ENCODE measurements around the gene BLACAT1.

The BLACAT1 gene

DNA sequence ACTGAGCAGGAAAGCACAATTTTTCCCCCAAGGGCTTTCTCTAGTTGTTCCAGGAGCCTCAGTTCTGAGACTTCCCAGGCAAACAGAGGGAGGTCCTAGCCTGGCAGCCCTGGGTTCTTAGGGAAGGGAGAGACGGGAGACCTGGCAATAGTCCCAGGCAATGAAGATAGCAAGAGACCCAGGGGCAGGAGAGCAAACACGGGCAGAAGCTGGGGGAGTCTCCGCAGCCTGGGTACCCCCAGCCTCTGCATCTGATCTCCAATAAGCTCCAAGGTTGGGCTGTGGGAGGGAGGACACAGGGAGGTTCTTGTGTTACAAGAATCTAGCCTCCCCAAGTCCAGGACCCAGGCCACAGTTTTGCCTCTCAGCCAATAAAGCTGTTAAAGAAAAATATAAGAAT, 2.4 kb downstream of the BLACAT1 start:
- DNase-seq = no peak

DNA sequence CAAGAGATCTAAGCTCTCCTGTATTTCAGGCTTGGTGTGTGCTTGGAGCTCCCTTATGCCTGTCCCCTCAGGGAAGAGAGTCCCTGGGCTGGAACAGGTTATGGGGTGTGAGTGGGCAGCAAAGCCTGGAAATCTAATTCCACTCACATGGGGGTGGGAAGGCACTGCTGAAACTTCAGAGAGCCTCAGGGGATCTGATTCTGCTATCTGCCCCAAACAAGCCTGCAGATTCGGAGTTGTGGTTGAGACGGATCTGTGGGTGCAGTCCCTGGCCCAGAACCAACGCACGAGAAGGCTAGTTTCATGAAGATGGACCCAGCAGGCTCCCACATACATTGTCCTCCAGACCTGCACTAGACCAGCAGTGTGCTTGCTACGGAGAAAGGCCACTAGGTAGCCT, 2.9 kb downstream of the BLACAT1 start:
- DNase-seq = no peak

- no peak for DNase-seq
Observed at GRCh38 chr1:205452364-205452763, 3.5 kb downstream of the BLACAT1 start.

GRCh38 chr1:205451759-205452164, 4.1 kb downstream of the BLACAT1 start:
- DNase-seq = no peak

- no peak for DNase-seq
Observed at GRCh38 chr1:205451202-205451601, 4.6 kb downstream of the BLACAT1 start.

DNA sequence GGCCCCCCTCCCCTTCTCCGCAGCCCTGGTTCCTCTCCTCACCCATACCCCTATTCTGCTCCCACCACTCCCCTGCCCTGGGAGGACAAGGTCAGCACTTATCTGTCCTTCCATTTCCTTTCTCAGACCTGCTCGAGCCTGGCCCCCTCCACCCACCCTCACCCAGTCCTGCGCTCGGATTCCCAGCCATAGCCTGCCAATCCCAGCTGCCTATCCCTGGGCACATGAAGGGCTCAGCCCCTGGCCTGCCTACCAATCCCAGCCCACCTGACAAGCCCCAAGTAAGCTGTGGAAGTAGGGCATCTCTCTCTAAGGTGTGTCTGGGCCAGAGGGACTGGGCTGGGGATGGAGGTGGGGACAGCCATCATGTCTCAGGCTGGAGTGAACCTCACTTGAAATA, 5.4 kb downstream of the BLACAT1 start:
- DNase-seq = no peak

- peak; percentile 75 to 80 for DNase-seq
Observed at GRCh38 chr1:205449750-205450443, 5.9 kb downstream of the BLACAT1 start.

DNA sequence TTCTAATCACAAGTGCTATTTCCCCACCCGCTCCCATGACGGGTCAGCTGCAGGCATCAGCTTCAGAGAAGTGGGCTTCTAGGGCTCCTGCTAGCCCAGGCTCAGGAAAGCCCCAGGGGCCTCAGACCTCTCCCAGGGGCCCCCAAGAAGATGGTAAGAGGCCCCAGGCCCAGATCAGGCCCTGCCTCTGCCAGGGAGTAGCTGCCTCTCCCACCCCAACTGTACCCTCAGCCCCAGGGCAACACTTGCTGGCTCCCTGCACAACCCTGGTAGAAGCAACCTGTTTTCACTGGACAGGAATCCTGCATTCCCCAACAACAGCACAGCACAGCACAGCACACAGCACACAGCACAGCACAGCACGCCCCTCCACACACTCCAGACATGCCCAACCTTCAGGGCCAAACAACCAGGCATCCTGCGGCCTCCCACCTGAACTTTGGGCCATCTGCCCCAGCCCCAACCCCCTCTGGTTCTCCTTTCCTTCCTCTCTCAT, 6.5 kb downstream of the BLACAT1 start:
- no peak for DNase-seq

DNA sequence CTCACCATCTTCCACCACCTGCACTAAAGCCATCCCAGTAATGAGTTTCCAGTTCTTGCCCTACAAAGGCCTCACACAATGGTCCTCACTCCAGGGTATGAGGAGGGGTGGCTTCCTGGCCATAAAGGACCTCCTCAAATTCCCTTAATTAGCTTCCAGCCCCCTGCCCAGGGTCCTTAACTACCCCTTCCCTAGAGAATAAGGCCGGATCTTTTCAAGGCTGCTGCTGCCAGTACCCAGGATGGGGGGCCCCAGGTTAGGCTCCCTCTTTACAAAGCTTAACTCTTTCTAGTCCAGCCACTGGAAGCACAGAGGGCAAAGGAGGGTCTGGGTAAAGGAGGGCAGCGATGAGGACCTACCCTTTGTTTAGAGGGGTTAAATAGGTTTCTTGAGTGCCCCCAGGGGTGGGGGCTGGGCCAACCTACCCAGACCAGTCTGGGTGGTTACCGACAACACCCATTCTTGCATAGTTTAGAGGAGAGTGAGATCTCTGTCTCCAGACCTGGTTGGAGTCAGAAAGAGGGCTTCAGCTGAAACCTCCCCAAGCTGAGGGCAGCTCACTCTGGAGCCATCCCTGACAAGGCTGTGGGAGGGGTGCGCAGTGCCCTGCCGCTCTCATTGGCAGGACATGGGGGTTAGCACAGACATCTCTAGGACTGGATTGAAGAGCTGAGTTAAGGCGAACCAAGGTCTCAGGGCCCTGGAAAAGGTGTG, 7.1 kb downstream of the BLACAT1 start:
- no peak for DNase-seq

DNA sequence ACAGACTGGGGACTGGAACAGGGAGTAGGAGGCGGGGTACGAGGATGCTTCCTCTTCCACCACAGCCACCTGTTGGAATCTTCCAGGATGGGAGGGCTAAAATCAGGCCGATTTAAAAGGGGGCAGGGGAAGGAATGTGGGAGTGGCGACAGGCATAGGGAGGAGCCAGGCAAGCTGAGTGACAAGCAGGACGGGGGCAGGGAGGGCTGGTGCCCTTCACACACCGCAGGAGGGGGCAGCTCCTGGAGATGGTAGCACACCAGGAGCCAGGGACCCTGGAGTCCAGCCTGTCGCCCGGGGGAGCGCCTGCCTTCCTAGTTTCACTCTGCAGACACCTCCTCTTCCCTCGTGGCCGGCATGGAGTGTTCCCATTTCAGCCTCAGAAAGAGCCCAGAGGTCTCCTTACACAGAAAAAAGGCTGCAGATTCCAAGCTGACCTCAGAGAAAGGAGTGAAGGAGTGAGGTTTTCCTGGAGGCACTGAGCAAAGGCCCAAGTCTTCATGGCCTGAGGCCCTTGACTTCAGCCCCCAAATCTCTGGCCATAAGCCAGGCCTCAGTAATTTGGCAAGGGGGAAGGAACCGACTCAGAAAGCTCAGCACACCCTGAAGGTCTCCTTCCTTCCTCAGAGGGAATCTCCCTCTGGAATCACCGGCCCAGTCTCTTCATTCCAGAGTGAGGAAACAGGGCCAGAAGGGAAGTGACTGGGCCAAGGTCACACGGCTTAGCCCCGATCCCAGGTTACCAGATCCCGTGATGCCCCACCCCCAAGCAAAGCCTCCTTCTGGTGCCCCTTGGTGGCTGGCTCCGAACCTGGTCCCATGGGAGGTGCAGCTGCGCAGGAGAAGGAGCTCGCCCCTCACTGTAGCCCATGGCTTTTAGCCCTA, 8.1 kb downstream of the BLACAT1 start:
- no peak for DNase-seq

DNA sequence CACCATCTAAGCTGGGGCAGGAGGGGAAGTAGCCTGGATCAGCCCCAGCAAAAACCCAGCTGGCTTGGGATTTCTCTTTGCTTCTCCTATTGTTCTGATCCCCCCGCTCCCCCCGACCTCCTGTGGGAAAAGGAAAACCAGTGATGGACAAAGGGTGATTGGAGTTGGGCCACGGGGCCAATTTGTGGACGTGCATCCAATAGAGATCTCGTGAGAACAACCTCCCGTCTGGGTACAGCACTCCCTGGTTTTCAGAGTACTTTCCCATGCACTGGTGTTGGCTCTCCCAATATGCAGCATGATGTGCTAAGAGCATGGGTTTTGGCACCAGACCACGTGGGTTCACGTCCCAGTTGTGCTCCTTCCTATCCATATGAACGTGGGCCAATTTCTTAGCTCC, 9.0 kb downstream of the BLACAT1 start:
- no peak for DNase-seq

DNA sequence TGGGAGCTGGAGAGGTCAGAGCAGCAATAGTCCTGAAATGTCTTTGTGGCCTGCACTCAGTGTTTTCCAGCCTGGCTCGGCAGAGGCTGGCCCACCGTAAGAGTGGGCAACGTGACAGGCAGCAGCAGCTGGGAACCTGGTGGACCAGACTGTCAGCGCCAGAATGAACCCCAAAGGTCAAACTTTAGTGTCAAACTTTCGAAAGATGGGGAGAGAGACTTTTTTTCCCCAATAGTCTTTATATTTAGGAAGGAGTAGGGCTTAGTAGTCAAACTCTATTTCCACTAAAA, 10.3 kb downstream of the BLACAT1 start:
- no peak for DNase-seq

DNA sequence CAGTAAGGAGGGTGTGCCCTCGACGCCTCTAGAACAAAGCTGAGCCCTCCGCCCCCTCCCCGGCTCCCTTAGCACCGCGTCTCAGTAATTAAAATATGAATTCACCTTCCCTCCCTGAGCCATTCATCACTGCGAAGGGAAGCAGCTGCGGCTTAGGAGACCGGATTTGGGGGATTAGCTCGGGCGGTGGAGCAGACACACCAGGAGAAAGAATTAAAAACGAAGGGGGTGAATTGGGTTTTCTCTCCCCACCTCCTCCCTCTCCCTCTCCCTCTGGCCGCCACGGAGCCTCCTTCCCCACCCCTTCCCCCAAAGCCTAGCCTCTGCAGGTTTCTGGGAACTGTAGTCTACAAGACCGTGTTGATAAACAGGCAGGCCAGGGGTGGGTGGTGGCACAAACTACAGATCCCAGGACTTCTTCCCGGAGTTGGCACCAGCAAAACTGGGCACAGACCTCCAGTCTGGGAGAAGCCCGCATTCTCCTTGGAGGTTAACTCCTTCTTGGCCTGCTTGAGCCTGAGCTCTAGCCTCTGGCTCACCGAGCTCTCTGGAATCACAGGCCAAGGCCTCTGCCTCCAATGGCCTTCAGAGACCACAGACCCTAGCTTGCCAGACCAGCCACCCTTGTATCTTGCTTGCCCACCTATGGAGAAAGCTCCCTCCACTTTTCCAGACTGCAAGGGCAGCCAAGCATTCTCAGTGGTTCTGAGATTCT, 10.8 kb downstream of the BLACAT1 start:
- DNase-seq = no peak

DNA sequence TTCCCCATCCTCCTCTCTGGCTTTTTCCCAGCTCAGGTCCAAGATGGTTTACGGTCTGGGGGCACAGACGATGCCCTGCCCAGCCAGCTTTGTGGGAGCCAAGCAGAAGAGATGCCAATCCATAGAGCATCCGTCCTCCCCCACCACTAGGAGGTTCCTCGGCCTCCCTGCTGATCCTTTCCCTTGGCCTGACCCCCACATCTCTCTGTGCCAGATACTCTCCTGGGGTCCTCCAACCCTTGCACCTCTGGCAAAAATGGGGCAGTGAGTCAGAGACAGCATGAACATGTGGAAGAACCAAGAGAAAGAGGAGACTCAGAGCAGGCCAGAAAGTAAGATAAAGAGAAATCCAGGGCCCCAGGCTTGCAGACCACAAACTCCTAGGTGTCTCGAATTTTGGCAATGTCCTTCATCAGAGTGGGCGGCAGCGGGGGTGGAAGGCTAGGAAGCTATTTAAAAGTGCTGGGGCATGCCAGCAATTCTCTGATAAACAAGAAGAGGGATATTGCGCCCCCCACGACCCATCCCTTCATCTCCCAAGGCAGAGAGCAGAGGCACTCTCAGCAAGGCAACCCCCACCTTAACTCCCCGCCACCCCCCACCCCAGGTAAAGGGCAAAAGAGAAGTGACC, 11.4 kb downstream of the BLACAT1 start:
- DNase-seq = no peak

- DNase-seq = no peak
Observed at GRCh38 chr1:205443585-205444299, 12.1 kb downstream of the BLACAT1 start.

DNA sequence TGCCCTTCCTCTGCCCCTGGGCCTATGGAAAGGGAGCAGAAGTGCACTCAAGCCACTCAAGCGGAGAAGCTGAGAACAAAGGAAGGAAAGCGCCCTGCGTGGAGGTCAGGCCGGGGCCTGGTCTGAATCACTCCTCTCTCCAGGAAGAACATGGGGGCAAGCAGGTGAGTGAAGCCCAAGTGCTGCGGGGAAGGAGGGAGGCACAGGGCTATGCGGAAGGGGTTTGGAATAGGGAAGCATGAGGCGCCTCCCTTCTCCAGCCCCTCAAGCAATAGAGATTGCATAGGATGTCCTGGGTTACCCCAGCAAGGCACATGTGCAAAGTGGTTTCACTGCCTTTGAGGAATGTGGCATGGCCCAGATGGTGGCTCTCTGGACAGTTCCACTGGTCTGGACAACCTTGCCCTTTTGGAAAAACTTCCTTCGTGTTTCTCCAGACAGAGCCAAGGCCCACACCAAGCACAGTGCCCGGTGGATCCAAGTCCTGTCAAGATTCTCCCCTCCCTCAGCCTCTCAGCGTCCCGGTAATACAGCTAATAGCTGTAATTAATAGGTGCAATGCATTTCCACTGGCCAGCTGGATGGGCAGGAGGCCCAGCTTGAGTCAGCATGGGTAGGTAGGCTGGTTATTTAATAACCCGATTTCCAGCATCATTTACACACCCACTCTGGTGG, 13.7 kb downstream of the BLACAT1 start:
- DNase-seq = no peak

DNA sequence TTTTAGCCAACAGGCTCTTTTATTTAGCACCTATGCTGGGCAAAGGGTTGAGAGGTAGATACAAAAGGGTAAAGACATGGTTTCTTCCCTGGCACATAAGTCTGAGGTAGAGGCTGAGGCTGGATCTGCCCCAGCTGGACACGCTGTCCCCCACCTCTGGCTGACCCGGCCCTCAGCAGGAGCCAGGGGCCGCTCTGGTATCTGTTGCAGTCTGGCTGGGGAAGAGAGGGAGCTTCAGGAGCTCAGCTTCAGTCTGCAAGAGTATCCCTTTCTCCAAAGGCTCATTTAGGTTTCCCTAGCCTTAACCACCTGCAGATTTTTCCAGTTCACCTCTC, 14.2 kb downstream of the BLACAT1 start:
- DNase-seq = no peak

DNA sequence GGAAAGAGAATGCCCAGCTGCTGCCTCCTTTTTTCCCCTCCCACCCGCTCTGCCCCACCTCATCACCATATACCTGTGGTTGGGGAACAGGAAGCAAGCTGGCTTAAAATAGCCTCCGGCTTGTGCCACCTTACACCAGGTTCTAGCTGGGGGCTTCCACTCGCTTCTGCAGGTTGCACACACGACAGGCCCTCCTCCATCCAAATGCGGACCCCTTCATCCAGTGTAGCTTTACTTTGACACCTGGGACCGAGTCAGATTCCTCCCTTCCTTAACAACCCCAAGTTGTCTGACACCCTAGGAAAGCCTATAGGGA, 14.6 kb downstream of the BLACAT1 start:
- no peak for DNase-seq

DNA sequence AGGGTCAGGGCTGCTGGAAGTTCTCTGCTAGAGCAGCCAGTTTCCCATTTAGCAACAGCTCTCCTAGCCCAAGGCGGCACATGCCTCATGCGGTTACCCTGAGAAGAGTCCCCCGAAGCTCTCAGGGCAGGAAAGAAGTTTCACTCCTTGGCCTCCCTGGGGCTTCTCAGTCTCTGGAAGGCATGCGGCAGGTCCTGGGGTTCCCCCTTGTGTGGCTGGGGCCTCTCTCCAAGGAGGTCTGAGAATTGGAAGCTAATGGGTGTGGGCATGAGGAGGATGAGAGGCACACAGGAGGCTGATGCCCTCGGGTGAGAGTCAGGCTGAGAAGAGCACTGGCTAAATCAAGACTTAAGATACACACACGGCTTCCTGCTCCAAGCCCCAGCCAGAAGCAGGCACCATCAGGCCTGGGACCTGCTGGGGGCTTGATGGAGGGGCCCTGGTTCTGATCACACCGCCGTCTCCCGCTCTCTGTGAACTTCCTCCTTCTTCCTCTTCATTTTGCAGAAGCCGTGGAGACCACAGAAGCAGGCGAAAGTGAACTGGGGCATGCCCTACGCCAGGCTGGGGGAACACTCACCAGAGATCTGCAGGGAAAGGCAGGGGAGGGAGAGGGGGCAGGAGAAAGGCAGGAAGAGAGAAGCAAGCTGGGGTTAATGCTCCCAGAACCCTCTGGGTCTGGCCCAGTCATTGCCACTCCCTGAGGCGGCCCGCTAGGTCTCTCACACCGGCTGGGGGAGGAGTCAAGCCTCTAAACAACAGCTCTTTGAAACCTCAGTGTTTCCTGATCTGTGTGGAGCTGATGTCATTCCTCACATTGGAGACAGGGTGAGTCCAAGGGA, 15.1 kb downstream of the BLACAT1 start:
- peak; percentile 82 to 84 for DNase-seq

DNA sequence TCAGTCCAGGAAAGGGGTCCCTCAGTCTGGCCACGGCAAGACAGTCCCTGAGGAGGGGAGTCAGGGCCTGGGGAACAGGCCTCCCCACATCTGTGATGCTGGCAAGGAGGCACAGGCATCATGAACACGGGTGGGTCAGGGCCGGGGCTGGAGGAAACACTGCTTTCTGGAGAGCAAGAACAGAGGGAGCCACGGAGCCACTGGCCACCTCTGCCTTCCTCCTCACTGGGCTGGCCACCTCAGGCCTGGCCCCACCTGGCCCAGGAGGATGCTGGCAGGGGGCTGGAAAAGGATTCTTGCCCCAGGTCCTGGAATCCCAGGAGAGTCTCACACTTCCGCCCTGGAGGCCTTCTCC, 15.7 kb downstream of the BLACAT1 start:
- no peak for DNase-seq
